HL-60 (cell line): ENCODE results near the gene TRDMT1.

Experiments used
- DNase-seq, 2 experiments: peaks; one replicate each; pipeline ENCODE4 v3.0.0-alpha.2; 2010 to 2020; ENCODE audit warnings: low read depth in 1 of 2, low spot score in 1 of 2
- H3K27ac ChIP-seq: fragments of 250-450 bp; sonication (Bioruptor Pico); replicated peaks from 2 replicates; pipeline ENCODE4 v1.5.1; 2020; ENCODE audit warnings: mild to moderate bottlenecking, moderate library complexity
- H3K27me3 ChIP-seq: fragments of 250-450 bp; sonication (Bioruptor Pico); 2 replicates; pipeline ENCODE4 v1.5.1; 2021; ENCODE audit warnings: mild to moderate bottlenecking, moderate library complexity; ENCODE audit not compliant: insufficient read depth, poor library complexity, severe bottlenecking
- H3K4me3 ChIP-seq: replicated peaks from 2 replicates; pipeline ENCODE4 v1.5.1; 2011; ENCODE audit warnings: mild to moderate bottlenecking, control low read depth, low read length; ENCODE audit not compliant: insufficient read depth
- GABPA ChIP-seq: IDR thresholded peaks from 2 replicates; pipeline ENCODE4 v1.6.1; 2012; ENCODE audit warnings: low read depth
- POLR2AphosphoS5 ChIP-seq: IDR thresholded peaks from 2 replicates; pipeline ENCODE4 v1.6.1; 2012; ENCODE audit warnings: low read depth
- REST ChIP-seq: IDR thresholded peaks from 2 replicates; pipeline ENCODE4 v1.6.1; 2012; ENCODE audit warnings: low read depth; ENCODE audit not compliant: insufficient replicate concordance
- SPI1 ChIP-seq: IDR thresholded peaks from 2 replicates; pipeline ENCODE4 v1.6.1; 2012; ENCODE audit warnings: low read depth, mild to moderate bottlenecking, borderline replicate concordance
- TF ChIP-seq, protein P1 (sequence below): IDR thresholded peaks from one replicate; pipeline ENCODE4 v1.5.1; 2011; ENCODE audit warnings: low read length, control low read depth, inconsistent platforms; ENCODE audit not compliant: insufficient read depth

TRDMT1 gene

DNA sequence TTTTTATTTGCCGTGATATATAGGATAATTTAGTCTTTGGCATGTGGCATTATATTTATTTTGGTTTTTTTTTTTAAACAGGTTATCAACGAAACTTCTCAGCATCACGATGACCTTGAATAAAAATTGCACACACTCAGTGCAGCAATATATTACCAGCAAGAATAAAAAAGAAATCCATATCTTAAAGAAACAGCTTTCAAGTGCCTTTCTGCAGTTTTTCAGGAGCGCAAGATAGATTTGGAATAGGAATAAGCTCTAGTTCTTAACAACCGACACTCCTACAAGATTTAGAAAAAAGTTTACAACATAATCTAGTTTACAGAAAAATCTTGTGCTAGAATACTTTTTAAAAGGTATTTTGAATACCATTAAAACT lies 35.7 kb upstream of the TRDMT1 start:
- TF ChIP-seq, protein P1, sequence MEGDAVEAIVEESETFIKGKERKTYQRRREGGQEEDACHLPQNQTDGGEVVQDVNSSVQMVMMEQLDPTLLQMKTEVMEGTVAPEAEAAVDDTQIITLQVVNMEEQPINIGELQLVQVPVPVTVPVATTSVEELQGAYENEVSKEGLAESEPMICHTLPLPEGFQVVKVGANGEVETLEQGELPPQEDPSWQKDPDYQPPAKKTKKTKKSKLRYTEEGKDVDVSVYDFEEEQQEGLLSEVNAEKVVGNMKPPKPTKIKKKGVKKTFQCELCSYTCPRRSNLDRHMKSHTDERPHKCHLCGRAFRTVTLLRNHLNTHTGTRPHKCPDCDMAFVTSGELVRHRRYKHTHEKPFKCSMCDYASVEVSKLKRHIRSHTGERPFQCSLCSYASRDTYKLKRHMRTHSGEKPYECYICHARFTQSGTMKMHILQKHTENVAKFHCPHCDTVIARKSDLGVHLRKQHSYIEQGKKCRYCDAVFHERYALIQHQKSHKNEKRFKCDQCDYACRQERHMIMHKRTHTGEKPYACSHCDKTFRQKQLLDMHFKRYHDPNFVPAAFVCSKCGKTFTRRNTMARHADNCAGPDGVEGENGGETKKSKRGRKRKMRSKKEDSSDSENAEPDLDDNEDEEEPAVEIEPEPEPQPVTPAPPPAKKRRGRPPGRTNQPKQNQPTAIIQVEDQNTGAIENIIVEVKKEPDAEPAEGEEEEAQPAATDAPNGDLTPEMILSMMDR, result no peak
- TF ChIP-seq GABPA, result no peak
- TF ChIP-seq SPI1, result no peak
- no peak for TF ChIP-seq POLR2AphosphoS5
- TF ChIP-seq REST, result no peak
- DNase-seq, result no peak
- no peak overlapping the region for H3K4me3 ChIP-seq
- no peak overlapping the region for H3K27ac ChIP-seq
- no peaks in the 10 kb centered on the region for H3K27me3 ChIP-seq

- H3K4me3 ChIP-seq, result no peak overlapping the region
- no peak for TF ChIP-seq REST
- TF ChIP-seq, protein P1, result no peak
- no peak for TF ChIP-seq SPI1
- no peak for TF ChIP-seq POLR2AphosphoS5
- TF ChIP-seq GABPA, result no peak
Measured at GRCh38 chr10:17236468-17237148, 35.1 kb upstream of the TRDMT1 start.

GRCh38 chr10:17235136-17235535 lies 33.7 kb upstream of the TRDMT1 start:
- TF ChIP-seq SPI1 (no peak), REST (no peak)
- TF ChIP-seq, protein P1, result no peak
- Histone ChIP-seq H3K27ac (no peak overlapping the region), H3K27me3 (no peaks in the 10 kb centered on the region), H3K4me3 (no peak overlapping the region)
- DNase-seq, result no peak

More at GRCh38 chr10:17236468-17237148, 35.1 kb upstream of the TRDMT1 start:
- Histone ChIP-seq H3K27ac (no peak overlapping the region), H3K27me3 (no peaks in the 10 kb centered on the region)
- no peak for DNase-seq
